Activated CD4-positive, alpha-beta T cell treated with anti-CD3 and anti-CD28 coated beads, Interleukin-2, amount 10 ng/mL, durations not matched to agents 7 days and 5 days (primary cell): ENCODE measurements around the gene CASTOR1. TPM values are rescaled to one million over a fixed set of nuclear protein-coding genes. Genes with fewer than 3 reads are reported as not detected.
A peak's percentile ranks its signal among the peaks of the same experiment; 100 is the strongest.

Experiments used
- CTCF ChIA-PET: fragments of 350-600 bp; sonication (Branson Sonifier 250); formaldehyde crosslinking; loops from one replicate; lab custom pipeline; 2021; ENCODE audit warnings: antibody characterized with exemption; lab: Charles Lee
- POLR2A ChIA-PET: fragments of 350-600 bp; sonication (Branson Sonifier 250); formaldehyde crosslinking; loops from one replicate; lab custom pipeline; 2021; ENCODE audit warnings: antibody characterized with exemption; lab: Charles Lee
- DNase-seq: peaks from one replicate; pipeline ENCODE4 v3.0.0-alpha.2; 2020
- H3K27ac Mint-ChIP-seq: one replicate; pipeline ENCODE4 v1.8.0; 2021; ENCODE audit warnings: mild to moderate bottlenecking, moderate library complexity, mixed read lengths
- H3K27me3 Mint-ChIP-seq: one replicate; pipeline ENCODE4 v1.8.0; 2021; ENCODE audit warnings: mixed read lengths
- H3K36me3 Mint-ChIP-seq: one replicate; pipeline ENCODE4 v1.8.0; 2021; ENCODE audit warnings: low read depth, mixed read lengths
- H3K4me1 Mint-ChIP-seq: one replicate; pipeline ENCODE4 v1.8.0; 2021; ENCODE audit warnings: mixed read lengths
- H3K4me3 Mint-ChIP-seq: one replicate; pipeline ENCODE4 v1.8.0; 2021; ENCODE audit warnings: mild to moderate bottlenecking, moderate library complexity, mixed read lengths
- H3K9me3 Mint-ChIP-seq: one replicate; pipeline ENCODE4 v1.8.0; 2021; ENCODE audit warnings: mixed read lengths
- total RNA-seq, 2 experiments: library from RNA; stranded (reverse); gene quantifications; one replicate each; pipeline ENCODE4 v1.2.3, GENCODE V29; 2021

The CASTOR1 gene
- total RNA-seq, 2 experiments from 2014 or later = 16.7 to 20.0 TPM

DNA sequence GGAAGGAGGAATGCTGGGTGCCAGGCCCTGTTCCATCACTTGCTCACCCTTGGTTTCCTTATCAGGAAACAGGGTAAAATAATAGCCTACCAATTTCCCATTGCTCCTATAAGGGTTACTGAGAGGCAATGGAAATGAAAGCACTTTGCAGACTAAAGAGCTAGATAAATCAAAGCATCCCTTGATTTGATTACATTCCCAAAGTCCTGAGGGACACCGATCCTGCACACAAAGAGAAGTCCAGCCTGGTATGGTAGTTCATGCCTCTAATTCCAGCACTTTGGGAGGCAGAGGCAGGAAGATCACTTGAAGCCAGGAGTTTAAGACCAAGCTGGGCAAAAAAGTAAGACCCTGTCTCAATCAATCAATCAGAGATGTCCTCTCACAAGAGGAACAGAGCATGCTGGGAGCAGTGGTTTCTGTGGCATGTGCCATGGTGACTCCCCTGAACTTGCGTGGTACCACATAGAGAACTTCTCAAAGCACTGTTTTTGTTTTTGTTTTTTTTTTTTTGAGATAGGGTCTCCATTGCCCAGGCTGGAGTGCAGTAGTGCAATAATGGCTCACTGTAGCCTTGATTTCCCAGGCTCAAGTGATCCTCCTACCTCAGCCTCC, 26.8 kb upstream of the CASTOR1 start:
- H3K4me3 Mint-ChIP-seq = no peak overlapping the region
- H3K27ac Mint-ChIP-seq = peak overlapping the region; percentile 13
- peaks cover 93% of the 10 kb centered on the region for H3K4me1 Mint-ChIP-seq
- peaks cover 79% of the 10 kb centered on the region for H3K36me3 Mint-ChIP-seq
- ChIA-PET POLR2A (no interaction called here), CTCF (interaction anchor here (1.0 to 1.4 kb wide), 3 partner anchors 20 to 71 kb away, joined by 3 to 4 read pairs (median 3); partner anchors contain the start of gene RNF215)
- H3K9me3 Mint-ChIP-seq = no peaks in the 10 kb centered on the region
- no peaks in the 10 kb centered on the region for H3K27me3 Mint-ChIP-seq
- no peak for DNase-seq

DNA sequence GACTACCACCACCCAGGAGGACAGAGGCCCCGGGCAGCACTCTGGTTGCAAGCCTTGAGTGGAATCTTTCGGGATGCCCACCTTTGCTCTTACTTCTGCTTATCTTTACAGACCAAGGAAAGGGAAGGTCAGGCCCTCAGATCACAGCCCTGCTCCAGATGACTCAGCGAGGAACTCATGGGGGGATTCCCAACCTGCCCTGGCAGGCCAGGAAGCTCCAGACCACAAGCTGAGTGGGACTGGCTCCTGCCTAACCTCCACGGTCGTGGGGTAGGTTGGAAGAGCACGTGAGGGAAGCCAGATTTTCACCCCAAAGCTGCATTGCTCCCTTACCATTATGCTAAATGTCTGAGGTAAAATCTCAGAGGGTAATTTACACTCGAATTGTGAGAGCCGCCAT, 25.6 kb upstream of the CASTOR1 start:
- H3K4me1 Mint-ChIP-seq = peaks cover 97% of the 10 kb centered on the region
- no peaks in the 10 kb centered on the region for H3K27me3 Mint-ChIP-seq
- peaks cover 83% of the 10 kb centered on the region for H3K36me3 Mint-ChIP-seq
- no peak overlapping the region for H3K4me3 Mint-ChIP-seq
- no peaks in the 10 kb centered on the region for H3K9me3 Mint-ChIP-seq
- H3K27ac Mint-ChIP-seq = peak overlapping the region; percentile 79
- POLR2A ChIA-PET = interaction anchor here (0.6 kb wide), 1 partner anchor 69 kb away, joined by 3 read pairs; no protein-coding TSS in a partner anchor
- CTCF ChIA-PET = interaction anchor here (1.0 to 1.8 kb wide), 6 partner anchors 9 to 111 kb away, joined by 3 to 5 read pairs (median 4); partner anchors contain the start of genes MTFP1 and RNF215
- no peak for DNase-seq

DNA sequence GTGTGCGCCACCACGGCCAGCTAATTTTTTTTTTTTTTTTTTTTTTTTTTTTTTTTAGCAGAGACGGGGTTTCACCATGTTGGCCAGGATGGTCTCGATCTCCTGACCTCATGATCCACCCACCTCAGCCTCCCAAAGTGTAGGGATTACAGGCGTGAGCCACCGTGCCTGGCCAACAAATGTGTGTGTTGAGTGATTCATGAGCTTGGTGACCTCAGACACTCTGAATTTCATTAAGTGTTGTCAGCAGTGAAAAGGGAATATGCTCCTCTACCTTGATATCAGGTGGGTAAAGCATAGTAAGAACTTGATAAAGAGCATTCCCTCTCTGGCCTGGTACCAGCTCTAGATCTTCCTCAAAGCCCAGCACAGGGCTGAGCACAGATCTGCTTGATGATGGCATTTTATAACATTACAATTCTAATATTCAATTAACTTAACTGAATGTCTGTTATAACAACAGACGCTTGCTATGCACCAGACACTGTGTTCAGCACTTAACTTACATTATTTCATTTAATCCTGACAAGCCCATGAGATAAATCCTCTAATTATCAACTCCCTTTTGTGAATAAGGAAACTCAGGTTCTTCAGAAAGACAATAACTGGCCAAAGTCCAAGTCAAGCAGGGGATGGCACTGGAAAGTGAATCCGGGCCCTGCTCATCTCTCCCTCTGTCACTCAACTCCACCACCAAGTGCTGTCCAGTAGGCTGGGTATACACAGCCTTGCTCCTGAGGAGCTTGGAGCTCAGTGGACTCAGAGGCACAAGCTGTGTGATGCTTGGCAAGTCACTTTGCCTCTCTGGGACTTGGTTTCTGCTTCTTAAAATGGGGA, 24.4 kb upstream of the CASTOR1 start:
- no peak for DNase-seq
- H3K27ac Mint-ChIP-seq = peak overlapping the region; percentile 60
- peaks cover 77% of the 10 kb centered on the region for H3K36me3 Mint-ChIP-seq
- no peaks in the 10 kb centered on the region for H3K27me3 Mint-ChIP-seq
- no peak overlapping the region for H3K4me3 Mint-ChIP-seq
- POLR2A ChIA-PET = no interaction called here
- H3K9me3 Mint-ChIP-seq = no peaks in the 10 kb centered on the region
- peaks cover 97% of the 10 kb centered on the region for H3K4me1 Mint-ChIP-seq
- CTCF ChIA-PET = interaction anchor here (0.6 to 2.3 kb wide), 11 partner anchors 10 to 112 kb away, joined by 3 to 11 read pairs (median 3); partner anchors contain the start of gene MTFP1

DNA sequence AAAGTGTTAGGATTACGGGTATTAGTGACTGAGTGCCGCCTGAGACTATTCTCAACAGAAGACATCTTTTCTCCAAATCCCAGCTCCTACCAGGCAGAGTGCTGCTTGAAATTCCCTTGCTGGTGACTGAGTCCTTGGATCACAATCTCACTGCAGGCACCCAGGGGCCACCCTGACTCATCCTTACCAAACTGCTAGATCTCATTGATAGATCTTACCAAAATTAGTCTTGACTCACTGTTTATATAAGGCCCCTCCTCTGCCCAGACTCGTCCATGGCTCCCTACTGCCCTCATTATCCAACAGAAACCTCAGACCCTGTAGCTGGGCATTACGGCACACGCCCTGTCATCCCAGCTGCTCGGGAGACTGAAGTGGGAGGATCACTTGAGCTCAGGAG, 22.7 kb upstream of the CASTOR1 start:
- Mint-ChIP-seq H3K27ac (peak overlapping the region; percentile 57), H3K36me3 (peaks cover 74% of the 10 kb centered on the region), H3K4me3 (no peak overlapping the region), H3K9me3 (no peaks in the 10 kb centered on the region), H3K4me1 (peaks cover 96% of the 10 kb centered on the region), H3K27me3 (no peaks in the 10 kb centered on the region)
- ChIA-PET POLR2A (no interaction called here), CTCF (interaction anchor here (1.1 to 2.3 kb wide), 6 partner anchors 9 to 219 kb away, joined by 3 to 11 read pairs (median 4); partner anchors contain the start of gene TBC1D10A)
- no peak for DNase-seq

DNA sequence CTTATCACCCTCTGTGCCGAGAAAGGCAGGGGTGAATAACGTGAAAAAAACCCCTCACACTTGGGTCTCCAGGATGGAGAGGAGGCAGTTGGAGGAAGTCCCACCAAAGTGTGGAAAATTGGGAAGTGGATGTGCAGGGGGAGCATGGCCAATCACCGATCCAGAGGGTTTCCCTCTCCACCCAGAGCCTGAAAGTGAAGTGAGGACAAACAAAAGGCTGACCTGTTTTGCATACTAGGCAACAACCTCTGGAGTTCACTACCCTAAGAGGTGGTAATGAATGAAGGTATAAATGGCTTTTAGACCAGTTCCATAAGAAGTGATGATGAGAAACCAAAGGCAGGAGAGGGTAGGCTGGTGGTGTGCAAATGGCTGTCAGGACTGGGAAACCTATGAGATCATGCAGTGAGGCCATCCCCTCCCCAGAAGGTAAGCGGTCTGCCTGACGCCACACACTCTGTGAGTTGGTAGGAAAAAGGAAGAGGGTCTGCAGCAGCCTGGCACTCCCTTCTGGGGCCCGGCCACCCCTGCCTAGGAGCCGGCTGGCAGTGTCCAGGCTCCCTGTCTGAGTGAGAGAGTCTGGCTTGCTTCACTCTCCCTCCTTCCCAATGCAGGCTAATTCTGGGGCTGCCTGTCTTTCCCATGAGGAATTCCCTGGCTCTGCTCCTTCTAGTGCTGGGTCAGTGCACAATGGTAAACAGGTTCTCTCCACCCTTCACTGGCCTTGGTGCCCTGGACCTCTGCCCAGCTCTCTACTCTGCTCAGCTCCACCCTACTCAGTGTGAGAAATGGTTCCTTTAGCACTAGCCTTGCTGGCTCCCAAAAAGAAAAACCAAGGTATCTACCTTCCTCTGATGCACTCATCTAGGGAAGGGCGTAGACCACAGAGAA, 21.8 kb upstream of the CASTOR1 start:
- no peak overlapping the region for H3K4me3 Mint-ChIP-seq
- H3K9me3 Mint-ChIP-seq = no peaks in the 10 kb centered on the region
- CTCF ChIA-PET = interaction anchor here (0.8 to 15.7 kb wide), 8 partner anchors 8 to 31 kb away, joined by 3 to 138 read pairs (median 4); partner anchors contain the start of genes CASTOR1 and TBC1D10A
- peak overlapping the region; percentile 89 for H3K27ac Mint-ChIP-seq
- POLR2A ChIA-PET = interaction anchor here (0.6 kb wide), 2 partner anchors 11 to 43 kb away, joined by 6 to 13 read pairs; no protein-coding TSS in a partner anchor
- H3K4me1 Mint-ChIP-seq = peaks cover 97% of the 10 kb centered on the region
- peaks cover 70% of the 10 kb centered on the region for H3K36me3 Mint-ChIP-seq
- no peaks in the 10 kb centered on the region for H3K27me3 Mint-ChIP-seq
- no peak for DNase-seq

DNA sequence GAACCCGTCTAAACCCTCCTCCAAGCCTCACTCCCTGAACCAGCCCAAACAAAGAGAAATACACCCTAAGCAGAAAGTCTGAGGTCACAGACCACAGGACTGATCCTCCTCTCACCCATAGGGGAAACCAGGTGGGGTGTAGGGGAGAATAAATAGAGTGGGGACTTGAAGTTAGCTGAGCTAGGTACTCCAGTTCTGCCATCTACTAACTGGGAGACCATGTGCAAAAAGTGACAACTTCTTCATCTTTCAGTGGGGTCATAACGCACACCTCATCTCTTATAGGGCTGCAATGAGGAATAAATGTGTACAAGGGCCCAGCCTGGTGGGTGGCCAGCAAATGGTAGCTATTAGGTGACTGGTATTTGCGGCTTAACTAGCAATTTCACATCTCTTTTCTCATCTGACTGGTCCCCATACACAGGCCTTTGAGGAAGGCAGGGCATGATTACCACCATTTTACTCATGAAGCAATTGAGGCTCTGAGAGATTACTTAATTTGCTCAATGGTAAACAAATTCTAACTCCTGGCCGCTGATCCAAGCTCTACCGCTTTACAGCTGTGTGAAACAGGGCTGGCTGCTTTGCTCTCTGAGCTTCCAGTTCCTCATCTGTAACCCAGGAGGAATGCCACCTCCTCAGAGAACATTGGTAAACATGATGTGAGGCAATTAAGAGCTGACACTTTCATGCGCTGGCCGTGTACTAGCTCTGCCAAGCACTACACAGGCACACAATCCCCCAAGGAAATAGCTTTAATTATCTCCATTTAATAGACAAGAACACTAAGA, 20.8 kb upstream of the CASTOR1 start:
- Mint-ChIP-seq H3K4me1 (peaks cover 97% of the 10 kb centered on the region), H3K4me3 (peak overlapping the region; percentile 44), H3K27me3 (no peaks in the 10 kb centered on the region), H3K9me3 (no peaks in the 10 kb centered on the region), H3K36me3 (peaks cover 61% of the 10 kb centered on the region), H3K27ac (peak overlapping the region; percentile 89)
- ChIA-PET POLR2A (interaction anchor here (0.6 kb wide), 1 partner anchor 44 kb away, joined by 6 read pairs; no protein-coding TSS in a partner anchor), CTCF (interaction anchor here (0.8 to 15.7 kb wide), 6 partner anchors 8 to 32 kb away, joined by 3 to 138 read pairs (median 3); partner anchors contain the start of gene CASTOR1)
- peak; percentile 57 for DNase-seq

DNA sequence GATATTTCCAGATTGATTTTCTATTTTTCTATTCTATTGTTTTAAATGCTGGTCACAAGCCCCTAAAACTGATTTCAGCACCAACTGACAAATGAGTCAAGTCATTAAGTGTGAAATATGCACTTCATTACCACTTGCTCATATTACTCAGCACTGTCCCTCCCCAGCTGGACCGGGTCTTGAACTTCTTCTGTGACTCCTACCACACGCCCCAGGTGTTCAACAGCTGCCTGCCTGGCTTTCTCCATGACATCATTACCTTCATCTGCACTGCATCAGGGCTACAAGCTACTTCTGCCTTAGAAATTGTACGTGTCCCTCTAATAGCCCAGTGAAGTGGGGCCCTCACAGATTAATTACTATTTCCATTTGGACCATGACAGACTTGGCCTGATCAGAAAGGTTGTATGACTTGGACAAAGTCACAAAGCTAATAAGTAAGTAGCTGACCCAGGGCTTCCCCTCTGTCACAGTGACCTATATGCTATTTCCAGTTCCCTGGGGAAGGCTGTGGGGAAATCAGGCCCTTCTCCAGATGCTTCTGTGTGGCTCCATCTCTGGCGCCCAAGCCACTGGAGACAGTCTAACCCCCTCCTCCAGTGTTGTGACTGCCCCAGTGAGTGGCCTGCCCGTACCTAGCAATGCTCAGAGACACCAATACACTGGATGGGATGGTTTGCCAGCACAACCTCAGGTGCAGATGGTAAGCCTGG, 19.4 kb upstream of the CASTOR1 start:
- POLR2A ChIA-PET = no interaction called here
- Mint-ChIP-seq H3K4me3 (peak overlapping the region; percentile 20), H3K27me3 (no peaks in the 10 kb centered on the region), H3K4me1 (peaks cover 97% of the 10 kb centered on the region), H3K27ac (peak overlapping the region; percentile 92), H3K9me3 (no peaks in the 10 kb centered on the region), H3K36me3 (peaks cover 66% of the 10 kb centered on the region)
- no peak for DNase-seq
- CTCF ChIA-PET = interaction anchor here (0.8 to 15.7 kb wide), 7 partner anchors 11 to 180 kb away, joined by 3 to 138 read pairs (median 4); partner anchors contain the start of genes CASTOR1 and RNF215

DNA sequence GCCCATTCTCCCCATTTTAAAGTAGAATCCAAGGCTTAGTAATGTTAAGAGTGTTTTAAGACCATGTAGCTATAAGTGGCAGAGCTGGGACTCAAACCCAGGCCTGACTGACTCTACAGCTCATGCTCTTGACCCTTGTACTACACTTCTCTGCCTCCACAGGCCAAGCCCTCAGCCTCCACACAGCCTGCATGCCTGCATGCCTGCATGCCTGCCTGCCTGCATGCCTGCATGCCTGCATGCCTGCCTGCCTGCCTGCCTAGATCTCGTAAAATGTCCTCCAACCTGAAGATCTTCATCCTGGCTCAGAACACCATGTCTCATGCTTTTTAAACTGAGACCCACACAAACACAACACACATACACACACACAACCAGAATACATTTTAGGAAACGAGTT, 18.8 kb upstream of the CASTOR1 start:
- Mint-ChIP-seq H3K27me3 (no peaks in the 10 kb centered on the region), H3K4me1 (peaks cover 99% of the 10 kb centered on the region), H3K9me3 (no peaks in the 10 kb centered on the region), H3K27ac (peak overlapping the region; percentile 92), H3K36me3 (peaks cover 69% of the 10 kb centered on the region), H3K4me3 (peak overlapping the region; percentile 20)
- ChIA-PET POLR2A (no interaction called here), CTCF (interaction anchor here (0.8 to 15.7 kb wide), 6 partner anchors 11 to 80 kb away, joined by 3 to 138 read pairs (median 4); partner anchors contain the start of genes CASTOR1 and RNF215)
- DNase-seq = no peak

DNA sequence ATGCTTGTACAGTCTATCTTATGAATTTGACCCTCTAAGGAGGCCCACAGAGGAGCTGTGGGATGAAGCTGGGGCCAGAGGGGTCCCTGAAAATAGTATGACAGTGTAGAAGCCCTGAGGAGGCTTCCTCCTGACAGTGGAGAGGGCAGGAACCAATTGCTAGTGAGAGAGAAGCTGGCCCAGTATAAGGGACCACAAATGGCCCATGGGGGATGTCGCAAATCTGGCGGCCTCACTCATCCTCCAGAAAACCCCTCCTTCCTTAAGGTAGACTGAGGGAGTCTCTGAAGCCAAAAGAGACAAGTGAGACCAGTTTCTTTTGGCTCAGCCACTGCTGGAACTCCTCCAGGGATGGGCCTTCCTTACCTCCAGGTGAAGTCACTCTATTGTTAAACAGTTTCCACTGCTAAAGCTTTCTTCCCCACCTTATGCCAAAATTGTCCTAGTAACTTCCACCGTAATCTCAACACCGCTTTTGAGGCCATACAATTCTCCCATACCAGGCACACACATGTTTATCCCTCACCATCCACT, 17.8 kb upstream of the CASTOR1 start:
- no peak for DNase-seq
- Mint-ChIP-seq H3K9me3 (no peaks in the 10 kb centered on the region), H3K27ac (peak overlapping the region; percentile 92), H3K4me1 (peaks cover 99% of the 10 kb centered on the region), H3K4me3 (peak overlapping the region; percentile 78), H3K27me3 (no peaks in the 10 kb centered on the region), H3K36me3 (peaks cover 69% of the 10 kb centered on the region)
- ChIA-PET CTCF (interaction anchor here (1.3 to 15.7 kb wide), 4 partner anchors 10 to 84 kb away, joined by 4 to 138 read pairs (median 4); partner anchors contain the start of gene CASTOR1), POLR2A (interaction anchor here (1.0 kb wide), 1 partner anchor 50 kb away, joined by 3 read pairs; the partner anchor contains the start of genes CCDC157 and SF3A1)

DNA sequence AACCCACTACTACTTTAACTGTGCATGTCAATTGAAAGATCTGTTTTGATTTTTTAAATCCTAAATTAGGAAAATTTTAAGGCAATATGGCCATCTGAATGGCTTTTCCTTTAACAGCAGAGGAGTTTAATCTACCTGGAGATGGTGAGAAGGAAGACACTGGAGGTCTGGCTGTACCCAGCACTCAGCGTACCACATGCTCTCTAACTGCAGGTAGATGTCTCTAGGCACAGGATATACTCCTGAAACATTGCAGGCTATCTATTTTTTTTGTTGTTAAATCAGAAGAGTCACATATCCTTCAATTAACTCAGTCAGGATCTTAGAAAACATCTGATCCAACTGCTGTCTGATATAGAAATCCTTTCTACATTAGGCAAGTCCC, 17.3 kb upstream of the CASTOR1 start:
- H3K27ac Mint-ChIP-seq = peak overlapping the region; percentile 92
- no peaks in the 10 kb centered on the region for H3K9me3 Mint-ChIP-seq
- H3K36me3 Mint-ChIP-seq = peaks cover 66% of the 10 kb centered on the region
- H3K4me3 Mint-ChIP-seq = peak overlapping the region; percentile 78
- ChIA-PET POLR2A (interaction anchor here (1.0 kb wide), 1 partner anchor 50 kb away, joined by 3 read pairs; the partner anchor contains the start of genes CCDC157 and SF3A1), CTCF (interaction anchor here (1.1 to 15.7 kb wide), 5 partner anchors 9 to 106 kb away, joined by 3 to 138 read pairs (median 4); partner anchors contain the start of gene CASTOR1)
- H3K4me1 Mint-ChIP-seq = peaks cover 99% of the 10 kb centered on the region
- no peak for DNase-seq
- no peaks in the 10 kb centered on the region for H3K27me3 Mint-ChIP-seq
